ENCODE measurements around the gene PTPRG. TPM values are rescaled to one million over a fixed set of nuclear protein-coding genes. Genes with fewer than 3 reads are reported as not detected.

The PTPRG gene
- total and polyA plus RNA-seq, 10 of the 15 experiments (the other 5 are each of a cell fraction or from before 2014, with no cell fraction given), result 0.29 to 20.7 (median 1.4) TPM

DNA sequence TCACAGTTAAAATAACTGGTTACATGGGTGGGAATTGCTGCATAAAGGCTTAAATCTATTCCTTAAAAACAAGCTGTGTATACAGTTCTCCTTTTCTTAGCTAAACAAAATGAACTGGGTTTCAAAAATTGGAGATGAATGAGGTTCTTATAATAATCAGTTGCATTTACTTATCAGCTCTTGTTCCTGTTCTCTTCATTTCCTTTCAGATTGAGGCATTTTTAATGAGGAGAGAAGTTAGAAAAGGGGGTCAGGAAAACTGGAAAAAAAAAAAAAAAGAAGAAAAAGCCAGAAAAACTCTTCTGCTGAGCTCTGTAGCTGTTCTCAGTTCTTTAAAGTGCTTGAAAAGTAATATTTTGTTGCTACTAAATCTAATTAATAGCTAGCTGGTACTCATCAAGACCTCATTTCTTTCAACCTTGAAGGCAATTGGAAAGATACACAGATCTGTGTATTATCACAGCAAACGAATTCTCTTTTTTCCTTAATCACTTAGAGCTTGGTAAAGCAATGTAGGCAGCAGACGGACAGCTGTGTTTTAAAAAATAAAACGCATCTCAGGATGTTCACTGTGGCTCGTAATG is 32.2 kb downstream of the PTPRG start (continued):
- no peak for TF ChIP-seq SMAD5 (IDR thresholded peaks at IDR 0.05; ENCODE audit: low read depth)
- no peak for TF ChIP-seq MEF2B (IDR thresholded peaks at IDR 0.05; ENCODE audit: partially characterized antibody, poor library complexity, severe bottlenecking)
- TF ChIP-seq GABPA (IDR thresholded peaks at IDR 0.05; ENCODE audit: low read depth), result no peak
- TF ChIP-seq STAT3 (IDR thresholded peaks at IDR 0.05; ENCODE audit: low read depth, low read length), result no peak

GRCh38 chr3:61594144-61594963 is 33.0 kb downstream of the PTPRG start:
- Histone ChIP-seq H4K20me1 (ENCODE audit: control insufficient read depth, insufficient read depth) (no peaks in the 10 kb centered on the region), H3K4me1 (ENCODE audit: control insufficient read depth, insufficient read depth, low read length) (no peaks in the 10 kb centered on the region), H3K27ac (ENCODE audit: control insufficient read depth, insufficient read depth) (no peak overlapping the region), H3K9me3 (replicated peaks; ENCODE audit: control insufficient read depth, insufficient read depth, low read length) (no peaks in the 10 kb centered on the region), H3K4me3 (no peak overlapping the region), H3K36me3 (ENCODE audit: control insufficient read depth in 2 of 2, insufficient read depth in 2 of 2, low read length in 1 of 2) (no peaks in the 10 kb centered on the region), H3K27me3 (replicated peaks in 1 of 2; ENCODE audit: control insufficient read depth in 2 of 2, insufficient read depth in 2 of 2, low read length in 1 of 2) (no peaks in the 10 kb centered on the region; a peak in 1 of 4 replicates), H3K4me2 (ENCODE audit: control insufficient read depth, insufficient read depth) (no peak overlapping the region), H3K9ac (ENCODE audit: control insufficient read depth, insufficient read depth, low read length) (no peak overlapping the region), H3K79me2 (ENCODE audit: control insufficient read depth, insufficient read depth, low read length) (no peaks in the 10 kb centered on the region), H2AFZ (ENCODE audit: control insufficient read depth, low read depth, low read length) (no peak overlapping the region)
- ChIA-PET POLR2A (interaction anchor here (0.6 kb wide), 2 partner anchors 46 to 112 kb away, joined by 3 read pairs; no protein-coding TSS in a partner anchor), CTCF (interaction anchor here (0.6 to 1.3 kb wide), 6 partner anchors 10 to 460 kb away, joined by 3 to 7 read pairs (median 3); no protein-coding TSS in a partner anchor), SMC1A (ENCODE audit: uncharacterized antibody, unreplicated experiment) (interaction anchor here (0.7 to 1.7 kb wide), 8 partner anchors 8 to 37 kb away, joined by 3 to 7 read pairs (median 4); no protein-coding TSS in a partner anchor), RAD21 (ENCODE audit: unreplicated experiment) (interaction anchor here (0.7 to 1.9 kb wide), 4 partner anchors 10 to 131 kb away, joined by 3 to 6 read pairs (median 4); no protein-coding TSS in a partner anchor)
- no TSS peak for BruUV-seq (replicated peaks)
- no peak for FAIRE-seq
- no peak for TF ChIP-seq NR2C2 (IDR thresholded peaks at IDR 0.05; ENCODE audit: borderline replicate concordance, control insufficient read depth, insufficient read length, low read depth)
- no peak for TF ChIP-seq SMARCA5 (IDR thresholded peaks at IDR 0.05)
- TF ChIP-seq SMC3 (IDR thresholded peaks at IDR 0.05; ENCODE audit: borderline replicate concordance, low read length), result no peak
- TF ChIP-seq HDAC6 (IDR thresholded peaks at IDR 0.05; ENCODE audit: unreplicated experiment), result no peak
- TF ChIP-seq HSF1 (IDR thresholded peaks at IDR 0.05; ENCODE audit: low read depth, low read length), result no peak
- no peak for TF ChIP-seq PAX5 (IDR thresholded peaks at IDR 0.05; ENCODE audit: borderline replicate concordance, low read depth, low read length)
- TF ChIP-seq, protein P1, sequence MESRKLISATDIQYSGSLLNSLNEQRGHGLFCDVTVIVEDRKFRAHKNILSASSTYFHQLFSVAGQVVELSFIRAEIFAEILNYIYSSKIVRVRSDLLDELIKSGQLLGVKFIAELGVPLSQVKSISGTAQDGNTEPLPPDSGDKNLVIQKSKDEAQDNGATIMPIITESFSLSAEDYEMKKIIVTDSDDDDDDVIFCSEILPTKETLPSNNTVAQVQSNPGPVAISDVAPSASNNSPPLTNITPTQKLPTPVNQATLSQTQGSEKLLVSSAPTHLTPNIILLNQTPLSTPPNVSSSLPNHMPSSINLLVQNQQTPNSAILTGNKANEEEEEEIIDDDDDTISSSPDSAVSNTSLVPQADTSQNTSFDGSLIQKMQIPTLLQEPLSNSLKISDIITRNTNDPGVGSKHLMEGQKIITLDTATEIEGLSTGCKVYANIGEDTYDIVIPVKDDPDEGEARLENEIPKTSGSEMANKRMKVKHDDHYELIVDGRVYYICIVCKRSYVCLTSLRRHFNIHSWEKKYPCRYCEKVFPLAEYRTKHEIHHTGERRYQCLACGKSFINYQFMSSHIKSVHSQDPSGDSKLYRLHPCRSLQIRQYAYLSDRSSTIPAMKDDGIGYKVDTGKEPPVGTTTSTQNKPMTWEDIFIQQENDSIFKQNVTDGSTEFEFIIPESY (IDR thresholded peaks at IDR 0.05), result no peak
- TF ChIP-seq MTA3 (IDR thresholded peaks at IDR 0.05; ENCODE audit: borderline replicate concordance, low read length), result no peak
- TF ChIP-seq SP1 (IDR thresholded peaks at IDR 0.05; ENCODE audit: low read depth, low read length), result no peak
- no peak for TF ChIP-seq IKZF1 (conservative IDR thresholded peaks at IDR 0.05)
- TF ChIP-seq, protein P2, sequence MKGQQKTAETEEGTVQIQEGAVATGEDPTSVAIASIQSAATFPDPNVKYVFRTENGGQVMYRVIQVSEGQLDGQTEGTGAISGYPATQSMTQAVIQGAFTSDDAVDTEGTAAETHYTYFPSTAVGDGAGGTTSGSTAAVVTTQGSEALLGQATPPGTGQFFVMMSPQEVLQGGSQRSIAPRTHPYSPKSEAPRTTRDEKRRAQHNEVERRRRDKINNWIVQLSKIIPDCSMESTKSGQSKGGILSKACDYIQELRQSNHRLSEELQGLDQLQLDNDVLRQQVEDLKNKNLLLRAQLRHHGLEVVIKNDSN (IDR thresholded peaks at IDR 0.05; ENCODE audit: borderline replicate concordance, extremely low read length, insufficient read depth, low read depth, low read length), result no peak
- TF ChIP-seq SRF (IDR thresholded peaks at IDR 0.05; ENCODE audit: low read depth in 2 of 2, low read length in 2 of 2), result no peak
- no peak for TF ChIP-seq JUNB (IDR thresholded peaks at IDR 0.05)
- intact Hi-C loops (cut with micrococcal nuclease; ENCODE audit: unreplicated experiment) (no loop called here), in situ Hi-C loops (cut with MboI) (no loop called here)
- 58% methylated on average over 12 of the region's 12 CpGs for WGBS (ENCODE audit: insufficient coverage, insufficient replicate concordance, low lambda C conversion rate, missing lambda C conversion rate)
- peak; percentile 47 for ATAC-seq
- no peak for DNase-seq (ENCODE audit: low read depth, low spot score)
